Suprapubic skin (tissue), 3 donors: Measurements from ENCODE around the gene ERF.

Experiments
- CTCF ChIP-seq, 2 donors: fragments of 200-600 bp in 1 of 2; fragments of 450-650 bp in 1 of 2; sonication (generic) in 1 of 2; IDR thresholded peaks; one replicate each; pipeline ENCODE4 v1.5.1; 2016 to 2019; ENCODE audit warnings: antibody characterized with exemption in 2 of 2, mild to moderate bottlenecking in 1 of 2, moderate library complexity in 1 of 2
- POLR2A ChIP-seq, 2 donors: fragments of 450-650 bp; IDR thresholded peaks; one replicate each; pipeline ENCODE4 v1.6.1; 2017; ENCODE audit warnings: antibody characterized with exemption in 2 of 2, mild to moderate bottlenecking in 2 of 2, moderate library complexity in 2 of 2

- no peak for TF ChIP-seq POLR2A (IDR thresholded peaks at IDR 0.05)
- no peak for TF ChIP-seq CTCF (IDR thresholded peaks at IDR 0.05)
Measured at GRCh38 chr19:42297039-42297438, 42.1 kb upstream of the ERF start.
